GM18861 (cell line): ENCODE data around the gene NR1D2.
"Not testable (repeated sequence)": the region's sequence is repeated elsewhere in the genome, so short reads cannot be mapped to it uniquely, and the experiment has no call there.

Experiments used
- ATAC-seq: cut with Tn5 transposase; IDR thresholded peaks from one replicate; pipeline ENCODE4 v1.9.1; 2021; ENCODE audit not compliant: unreplicated experiment

Gene NR1D2

DNA sequence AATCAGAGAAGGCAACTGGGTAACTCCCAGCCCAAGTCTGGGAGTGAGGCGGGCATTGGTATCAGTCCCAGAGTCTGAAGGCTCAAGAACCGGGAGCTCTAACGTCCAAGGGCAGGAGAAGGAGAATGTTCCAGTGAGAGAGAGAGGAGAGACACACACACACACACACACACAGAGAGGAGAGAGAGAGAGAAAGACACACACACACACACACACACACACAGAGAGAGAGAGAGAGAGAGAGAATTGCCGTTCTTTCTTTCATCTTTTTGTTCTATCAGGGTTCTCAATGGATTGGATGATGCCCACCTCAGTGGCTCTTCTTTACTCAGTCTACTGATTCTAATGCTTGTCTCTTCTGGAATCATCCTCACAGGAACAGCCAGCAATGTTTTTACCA lies 57.0 kb downstream of the NR1D2 start:
- ATAC-seq = no peak

DNA sequence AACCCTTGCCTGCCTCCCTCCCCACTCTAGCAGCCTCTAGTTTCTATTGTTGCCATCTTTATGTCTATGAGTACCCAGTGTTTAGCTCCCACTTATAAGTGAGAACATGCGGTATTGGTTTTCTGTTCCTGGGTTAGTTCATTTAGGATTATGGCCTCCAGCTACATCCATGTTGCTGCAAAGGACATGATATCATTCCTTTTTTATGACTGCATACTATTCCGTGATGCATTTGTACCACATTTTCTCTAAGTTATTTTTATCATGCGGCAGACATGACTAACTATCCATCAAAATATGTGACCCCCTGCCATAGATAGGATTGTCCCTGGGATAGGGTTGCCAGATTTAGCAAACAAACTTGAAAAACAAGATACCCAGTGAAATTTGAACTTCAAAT lies 58.4 kb downstream of the NR1D2 start:
- ATAC-seq = no peak

DNA sequence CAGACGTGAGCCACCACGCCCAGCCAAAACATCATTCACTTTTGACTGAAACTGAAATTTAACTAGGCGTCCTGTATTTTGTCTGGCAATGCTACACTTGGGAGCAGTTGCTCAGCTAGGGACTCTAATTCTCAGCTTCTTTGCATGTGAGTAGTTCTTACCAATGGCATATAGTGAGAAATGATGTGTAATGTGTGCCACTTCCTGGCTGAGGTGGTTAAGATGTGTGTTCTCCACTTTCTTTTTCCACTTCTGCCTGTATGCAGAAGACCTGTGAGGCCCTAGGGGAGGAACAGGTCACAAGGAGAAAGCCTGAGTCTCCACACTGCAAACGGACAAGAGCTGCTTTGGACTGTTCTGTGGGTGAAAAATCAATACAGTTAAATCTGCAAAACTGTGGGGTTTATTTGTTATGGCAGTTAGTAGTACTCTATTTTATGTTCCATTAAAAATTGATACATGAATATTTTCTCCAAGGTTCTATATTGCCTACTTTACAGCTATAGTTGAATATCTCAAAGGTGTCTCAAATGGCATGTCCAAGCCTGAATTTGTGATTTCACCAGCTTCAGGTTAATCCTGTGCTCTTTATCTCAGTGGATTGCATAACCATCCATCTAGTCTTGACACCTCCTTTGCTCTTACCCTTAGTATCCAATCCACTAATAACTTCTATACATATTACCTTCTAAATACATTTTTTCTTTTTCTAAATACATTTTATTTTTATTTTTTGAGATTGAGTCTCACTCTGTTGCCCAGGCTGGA lies 59.3 kb downstream of the NR1D2 start:
- peak; percentile 95 for ATAC-seq

DNA sequence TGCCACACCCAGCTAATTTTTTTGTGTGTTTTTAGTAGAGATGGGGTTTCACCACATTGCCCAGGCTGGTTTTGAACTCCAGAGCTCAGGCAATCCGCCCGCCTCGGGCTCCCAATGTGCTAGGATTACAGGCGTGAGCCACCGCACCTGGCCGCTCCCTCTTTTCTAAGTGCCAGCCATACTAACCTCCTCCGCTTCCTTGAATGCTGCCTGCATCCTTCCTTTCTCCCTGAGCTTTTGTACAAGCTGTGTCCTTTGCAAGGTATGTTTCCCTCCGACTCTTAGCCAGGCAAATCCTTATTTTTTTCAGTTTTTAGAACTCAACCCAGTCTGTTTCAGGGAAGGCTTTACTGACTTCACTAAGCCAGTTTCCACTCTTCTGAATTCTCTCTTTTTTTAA lies 60.6 kb downstream of the NR1D2 start:
- no peak for ATAC-seq

DNA sequence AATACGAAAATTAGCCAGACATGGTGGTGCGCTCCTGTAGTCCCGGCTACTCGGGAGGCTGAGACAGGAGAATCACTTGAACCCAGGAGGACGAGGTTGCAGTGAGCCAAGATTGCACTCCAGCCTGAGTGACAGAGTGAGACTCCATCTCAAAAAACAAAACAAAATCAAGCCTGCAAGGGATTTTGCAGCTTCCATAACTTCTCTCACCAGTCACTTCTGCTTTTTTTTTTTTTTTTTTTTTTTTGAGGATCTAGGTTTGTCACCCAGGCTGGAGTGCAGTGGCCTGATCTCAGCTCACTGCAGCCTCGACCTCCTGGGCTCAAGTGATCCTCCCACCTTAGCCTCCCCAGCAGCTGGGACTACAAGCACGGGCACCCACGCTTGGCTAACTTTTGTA lies 65.7 kb downstream of the NR1D2 start:
- ATAC-seq = not testable (repeated sequence)

DNA sequence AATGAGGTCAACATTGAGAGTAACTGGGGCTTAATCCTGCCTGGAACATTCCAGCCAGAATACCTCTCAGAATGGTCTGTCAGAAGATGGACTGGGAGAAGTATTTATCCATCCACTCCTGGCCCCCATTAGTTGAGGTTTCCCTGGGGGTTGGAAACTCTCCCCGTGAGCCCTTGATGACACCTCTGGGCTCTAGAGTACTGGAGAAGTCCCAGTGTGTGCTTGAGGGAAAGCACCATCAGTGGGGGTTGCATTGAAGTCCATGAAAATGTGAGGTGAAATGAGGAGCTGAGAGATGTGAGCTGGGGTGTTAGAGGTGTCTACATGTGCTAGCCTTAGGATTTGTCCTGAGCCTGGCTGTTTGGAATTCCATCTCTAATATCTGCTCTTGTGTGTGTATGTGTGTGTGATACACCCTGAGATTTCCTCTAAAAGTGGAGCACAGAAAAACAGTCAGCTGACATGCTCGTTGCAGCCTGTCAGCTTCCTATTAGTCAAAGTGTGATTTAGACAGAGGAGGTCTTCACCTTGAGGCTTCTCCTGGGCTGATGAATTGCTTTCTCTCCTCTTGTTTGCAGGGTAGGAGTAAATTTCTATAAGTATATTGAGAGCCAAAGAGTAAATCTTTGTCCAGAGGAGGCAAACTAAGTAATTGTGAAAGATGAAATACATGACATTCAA lies 67.6 kb downstream of the NR1D2 start:
- ATAC-seq = no peak

DNA sequence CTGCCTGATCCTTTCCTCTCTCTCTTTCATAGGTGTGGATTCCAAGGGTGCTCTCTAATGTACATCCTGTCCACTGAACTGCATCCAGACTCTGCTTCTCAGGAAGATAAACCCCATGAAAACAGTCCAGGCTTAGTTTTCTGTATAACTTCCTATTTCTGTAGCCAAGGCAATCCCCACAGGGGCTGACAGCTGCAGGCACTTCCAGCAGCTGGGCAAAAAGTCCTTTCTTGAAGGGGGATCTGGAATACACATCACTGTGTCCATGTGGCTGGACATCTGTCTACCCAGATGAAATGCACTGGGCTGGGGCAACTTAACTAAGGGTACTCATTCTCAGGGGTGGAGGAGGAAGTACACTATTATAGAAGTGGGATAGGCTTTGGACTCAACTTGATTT lies 72.2 kb downstream of the NR1D2 start:
- ATAC-seq = no peak

DNA sequence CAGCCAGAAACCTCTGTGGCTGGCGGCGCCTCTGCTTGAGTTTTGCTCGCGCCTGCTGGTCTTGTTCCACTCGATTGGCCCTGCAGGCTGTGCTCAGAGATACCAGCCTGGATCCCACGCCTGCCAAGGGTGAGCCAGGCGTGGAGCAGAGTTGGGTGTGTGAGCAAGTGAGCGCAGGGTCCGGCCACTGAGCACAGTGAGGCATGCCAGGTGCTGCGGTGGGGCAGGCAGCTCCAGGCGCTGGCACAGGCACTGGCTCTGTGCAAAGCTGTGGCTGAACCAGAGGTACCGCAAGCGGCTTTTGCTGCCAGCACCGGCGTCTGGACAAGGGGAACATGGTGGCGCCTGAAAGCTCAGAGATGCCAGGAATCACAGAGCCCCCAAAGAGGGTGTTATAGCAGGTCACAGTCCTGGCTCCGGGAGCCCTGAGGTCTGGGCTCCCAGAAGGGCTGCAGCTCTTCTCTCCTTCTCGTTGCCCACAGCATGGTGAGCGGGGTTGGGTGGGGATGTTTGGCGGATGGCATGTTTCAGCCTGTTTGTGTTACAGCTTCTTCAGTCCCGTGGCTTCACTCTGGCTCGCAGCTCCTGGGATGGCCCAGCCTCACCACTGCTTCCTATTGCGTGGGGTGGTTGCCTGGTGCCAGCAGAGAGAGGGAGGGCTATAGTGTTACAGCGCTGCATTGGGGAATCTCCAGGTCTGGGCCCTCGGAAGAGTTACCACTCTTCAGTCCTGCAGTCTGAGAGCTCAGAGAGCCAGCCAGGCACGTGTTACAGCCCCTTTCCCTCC lies 73.9 kb downstream of the NR1D2 start:
- ATAC-seq = no peak

DNA sequence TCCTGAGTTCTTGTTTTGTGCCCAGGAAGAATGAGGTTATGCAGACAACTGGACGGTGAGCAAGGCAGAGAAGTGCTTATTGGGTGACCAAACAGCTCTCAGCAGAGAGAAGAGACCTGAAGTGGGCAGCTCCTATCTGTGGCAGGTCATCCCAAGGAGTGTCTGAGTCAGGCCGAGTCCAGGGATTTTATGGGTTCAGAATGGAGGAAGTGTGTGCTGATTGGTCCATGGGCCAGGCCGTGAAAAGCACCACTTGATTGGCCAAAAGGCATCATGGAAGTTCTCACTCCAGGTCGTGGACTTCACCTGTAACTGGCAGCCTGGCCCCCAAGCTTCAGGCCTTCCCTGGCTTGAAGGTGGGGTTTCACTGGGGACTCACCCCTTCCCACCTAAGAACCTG lies 74.5 kb downstream of the NR1D2 start:
- no peak for ATAC-seq

DNA sequence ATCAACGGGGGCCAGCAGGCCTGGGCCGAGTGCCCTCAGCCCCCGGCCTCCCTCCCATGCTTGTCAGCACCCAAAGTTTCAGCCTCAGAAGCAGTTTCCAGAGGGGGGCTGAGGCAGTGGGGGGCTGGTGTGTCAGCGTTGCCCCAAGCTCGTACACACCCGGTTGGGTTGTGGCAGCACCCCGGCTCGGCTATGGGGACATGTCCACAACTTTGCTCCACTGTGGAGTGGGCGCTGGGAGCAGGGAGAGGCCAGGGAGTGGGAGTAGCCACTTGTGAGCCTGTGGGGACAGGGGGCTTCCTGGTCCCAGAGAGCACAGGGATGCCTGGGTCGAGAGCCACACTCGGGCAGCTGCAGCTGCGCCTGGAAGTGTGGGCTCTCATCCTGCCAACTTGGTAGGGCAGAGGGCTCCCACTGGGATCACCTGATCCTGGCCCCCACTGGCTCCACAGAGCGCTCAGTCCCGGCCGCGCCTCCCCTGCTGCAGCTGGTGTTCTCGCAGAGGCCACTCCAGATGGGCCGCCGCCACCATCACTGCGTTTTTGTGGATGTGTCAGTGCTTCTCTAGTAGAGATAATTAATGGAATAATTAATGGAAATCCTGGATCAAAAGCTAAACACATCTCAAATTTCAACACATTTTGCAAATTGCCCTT lies 75.1 kb downstream of the NR1D2 start:
- ATAC-seq = no peak

DNA sequence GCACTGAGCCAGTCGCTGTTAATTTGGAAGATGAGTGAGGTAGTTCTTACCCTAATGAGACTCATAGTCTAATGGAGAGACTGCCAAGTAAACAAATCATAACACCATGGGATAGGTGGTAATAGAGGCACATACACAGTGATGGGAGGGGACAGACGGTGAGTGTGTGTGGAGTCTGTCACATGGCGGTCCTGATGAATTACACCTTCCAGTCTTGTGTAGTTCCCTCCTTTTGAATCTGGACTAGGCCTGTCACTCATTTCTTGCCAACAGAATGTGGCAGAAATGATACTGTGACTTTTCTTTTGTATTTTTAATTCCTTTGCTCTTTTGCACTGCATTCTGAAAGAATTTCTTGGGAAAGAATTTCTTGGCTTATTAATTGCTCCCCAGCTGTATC lies 78.1 kb downstream of the NR1D2 start:
- no peak for ATAC-seq

DNA sequence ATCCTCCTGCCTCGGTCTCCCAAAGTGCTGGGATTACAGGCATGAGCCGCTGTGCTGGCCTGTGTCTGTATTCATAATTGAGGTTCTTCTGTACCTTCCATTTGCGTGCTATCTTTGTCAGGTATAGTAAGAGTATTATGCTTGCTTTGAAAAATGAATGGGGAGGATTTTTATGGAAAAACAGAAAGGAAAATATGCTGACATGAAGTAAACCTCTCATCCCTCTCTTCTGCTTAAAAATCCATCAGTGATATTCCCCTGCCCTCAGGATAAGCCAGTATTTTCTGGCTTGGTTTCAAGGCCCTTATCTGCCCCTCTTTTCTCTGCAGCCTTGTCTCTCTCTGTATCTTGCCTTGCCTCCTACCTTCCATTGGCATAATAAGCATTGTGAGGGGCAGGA lies 80.7 kb downstream of the NR1D2 start:
- no peak for ATAC-seq

DNA sequence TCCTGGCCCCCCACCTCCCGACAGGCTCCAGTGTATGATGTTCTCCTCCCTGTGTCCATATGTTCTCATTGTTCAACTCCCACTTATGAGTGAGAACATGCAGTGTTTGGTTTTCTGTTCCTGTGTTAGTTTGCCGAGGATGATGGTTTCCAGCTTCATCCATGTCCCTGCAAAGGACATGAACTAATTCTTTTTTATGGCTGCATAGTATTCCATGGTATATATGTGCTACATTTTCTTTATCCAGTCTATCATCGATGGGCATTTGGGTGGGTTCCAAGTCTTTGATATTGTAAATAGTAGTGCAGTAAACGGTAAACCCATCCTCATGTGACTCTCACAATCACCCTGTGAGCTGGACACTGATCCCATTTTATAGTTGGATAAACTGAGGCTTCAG lies 81.6 kb downstream of the NR1D2 start:
- not testable (repeated sequence) for ATAC-seq

DNA sequence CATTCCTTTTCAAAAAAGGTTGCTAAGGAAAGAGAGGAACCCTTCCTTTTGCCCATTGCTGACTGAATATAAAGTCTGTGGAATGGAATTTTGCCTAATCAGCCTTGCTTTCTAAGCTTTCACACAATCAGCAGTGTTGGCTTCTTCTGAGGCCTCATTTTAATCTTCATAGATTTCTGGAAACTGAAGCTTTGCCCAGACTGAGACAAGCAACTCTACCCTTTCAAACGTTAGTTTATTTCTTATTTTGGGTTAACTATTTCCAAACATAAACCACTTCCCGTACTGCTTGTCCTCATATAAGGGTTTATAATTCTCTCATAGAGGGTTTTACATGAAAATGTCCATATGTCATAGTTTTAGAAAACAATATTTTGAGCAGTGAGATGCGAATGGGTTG lies 82.9 kb downstream of the NR1D2 start:
- no peak for ATAC-seq
